GM12875 (cell line): ENCODE data around the gene CALML5.

Experiments
- H3K4me3 ChIP-seq: one replicate; pipeline ENCODE4 v1.5.1; 2011; ENCODE audit warnings: low read depth, low read length, control low read depth
- TF ChIP-seq, protein P1 (sequence below): IDR thresholded peaks from 2 replicates; pipeline ENCODE4 v1.5.1; 2011; ENCODE audit warnings: low read depth, mild to moderate bottlenecking, control low read depth, inconsistent platforms, low read length, moderate library complexity, borderline replicate concordance; ENCODE audit not compliant: insufficient read depth

Gene CALML5

DNA sequence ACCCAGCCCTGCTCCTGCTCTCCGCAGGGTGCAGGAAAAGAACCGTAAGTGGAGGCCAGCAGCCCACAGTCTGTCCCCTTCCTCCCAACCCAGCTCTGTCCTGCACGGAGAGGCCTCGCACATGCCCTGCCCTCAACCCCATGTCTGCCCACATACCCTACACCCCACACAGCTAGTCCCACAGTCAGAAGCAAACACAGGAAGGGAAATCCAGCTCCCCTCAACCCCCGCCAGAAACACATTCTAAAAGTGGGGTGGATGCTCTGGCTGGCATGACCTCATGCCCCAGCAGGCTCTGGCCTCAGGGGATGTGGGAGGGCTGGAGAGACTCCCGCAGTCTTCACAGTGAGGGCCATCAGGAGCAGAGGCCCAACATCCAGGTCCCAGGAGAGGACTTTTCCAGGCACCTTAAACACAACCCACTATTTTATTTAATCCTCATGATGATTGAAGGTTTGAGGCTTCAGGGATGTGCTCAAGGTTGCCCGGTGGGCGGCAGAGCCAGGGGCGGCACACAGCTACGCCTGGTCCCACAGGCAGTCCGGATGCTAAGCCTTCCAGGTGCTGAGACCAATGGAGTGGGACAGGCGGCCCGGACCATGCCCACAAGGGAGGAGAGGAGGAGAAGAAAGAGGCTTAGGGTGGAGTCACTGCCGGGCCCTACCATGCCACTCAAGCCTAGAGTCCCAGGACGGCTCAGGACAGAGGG is 29.9 kb downstream of the CALML5 start:
- TF ChIP-seq, protein P1, sequence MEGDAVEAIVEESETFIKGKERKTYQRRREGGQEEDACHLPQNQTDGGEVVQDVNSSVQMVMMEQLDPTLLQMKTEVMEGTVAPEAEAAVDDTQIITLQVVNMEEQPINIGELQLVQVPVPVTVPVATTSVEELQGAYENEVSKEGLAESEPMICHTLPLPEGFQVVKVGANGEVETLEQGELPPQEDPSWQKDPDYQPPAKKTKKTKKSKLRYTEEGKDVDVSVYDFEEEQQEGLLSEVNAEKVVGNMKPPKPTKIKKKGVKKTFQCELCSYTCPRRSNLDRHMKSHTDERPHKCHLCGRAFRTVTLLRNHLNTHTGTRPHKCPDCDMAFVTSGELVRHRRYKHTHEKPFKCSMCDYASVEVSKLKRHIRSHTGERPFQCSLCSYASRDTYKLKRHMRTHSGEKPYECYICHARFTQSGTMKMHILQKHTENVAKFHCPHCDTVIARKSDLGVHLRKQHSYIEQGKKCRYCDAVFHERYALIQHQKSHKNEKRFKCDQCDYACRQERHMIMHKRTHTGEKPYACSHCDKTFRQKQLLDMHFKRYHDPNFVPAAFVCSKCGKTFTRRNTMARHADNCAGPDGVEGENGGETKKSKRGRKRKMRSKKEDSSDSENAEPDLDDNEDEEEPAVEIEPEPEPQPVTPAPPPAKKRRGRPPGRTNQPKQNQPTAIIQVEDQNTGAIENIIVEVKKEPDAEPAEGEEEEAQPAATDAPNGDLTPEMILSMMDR = no peak
- H3K4me3 ChIP-seq = no peak overlapping the region

- H3K4me3 ChIP-seq = no peak overlapping the region
- TF ChIP-seq, protein P1 = no peak
These were observed 30.9 kb downstream of the CALML5 start for GRCh38 chr10:5468262-5469106.

DNA sequence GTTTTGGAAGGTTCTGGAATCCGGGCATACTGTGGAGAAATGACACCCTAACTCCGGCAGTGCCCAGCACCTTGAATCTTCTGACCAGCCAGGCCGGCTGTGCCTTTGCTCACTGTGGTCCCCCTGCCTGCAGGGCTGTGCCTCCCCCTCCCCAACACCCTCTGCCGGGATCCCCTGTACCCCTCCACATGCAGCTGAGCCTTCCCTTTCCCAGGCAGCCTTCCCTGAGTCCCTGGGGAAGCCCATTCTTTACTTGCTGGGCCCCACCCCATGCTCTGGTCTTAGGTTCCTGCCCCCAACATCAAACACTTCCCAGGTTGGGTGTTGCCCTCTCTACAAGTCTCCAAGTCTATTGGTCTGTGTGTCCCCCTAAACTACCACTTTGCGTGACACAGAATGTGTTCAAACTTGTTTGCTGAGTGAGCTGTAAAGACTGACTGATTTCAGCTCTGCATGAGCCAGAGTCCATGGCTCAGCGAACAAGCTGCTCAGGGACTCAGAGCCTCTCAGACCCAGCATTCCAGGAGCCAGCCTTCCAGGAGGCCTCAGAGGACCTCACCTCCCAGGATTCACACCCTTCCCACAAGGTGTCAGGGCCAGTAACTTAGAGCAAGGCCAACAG is 31.6 kb downstream of the CALML5 start:
- no peak overlapping the region for H3K4me3 ChIP-seq
- TF ChIP-seq, protein P1 = no peak

GRCh38 chr10:5467207-5467535 is 32.2 kb downstream of the CALML5 start:
- TF ChIP-seq, protein P1 = no peak
- no peak overlapping the region for H3K4me3 ChIP-seq

DNA sequence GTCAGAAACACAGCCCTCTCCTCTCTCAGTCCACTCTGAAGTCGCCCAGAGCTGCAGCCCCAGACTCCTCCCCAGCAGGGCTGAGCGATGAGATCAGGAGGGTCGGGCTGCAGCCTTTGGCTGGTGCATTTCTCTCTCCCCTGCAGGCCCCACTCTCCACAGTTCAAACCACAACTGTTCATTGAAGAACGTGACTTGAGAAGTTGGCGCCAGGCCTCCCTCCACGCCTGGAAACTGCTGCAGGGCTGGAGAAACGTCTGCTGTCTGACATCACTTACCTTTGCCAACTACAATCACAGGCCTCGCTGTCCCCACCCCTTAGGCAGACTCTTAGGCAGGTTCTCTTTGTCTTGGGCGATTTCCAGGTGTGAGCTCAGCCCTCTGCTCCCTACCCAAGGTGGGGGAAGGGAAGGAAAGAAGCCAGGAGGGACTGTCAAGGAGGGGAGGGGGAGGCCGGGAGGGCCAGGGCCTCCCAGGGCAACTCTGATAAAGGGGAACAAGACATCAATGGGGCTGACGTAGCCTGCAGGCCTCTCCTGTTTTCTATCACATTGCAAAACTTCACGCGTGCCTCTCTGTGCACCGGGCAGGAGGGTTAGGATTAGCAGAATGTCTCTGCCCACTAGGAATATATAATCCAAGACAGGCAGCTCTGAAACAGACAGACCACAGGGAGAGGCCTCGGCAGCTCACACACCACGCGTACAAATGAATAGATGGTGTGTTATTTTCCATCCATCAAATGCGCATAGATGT is 32.7 kb downstream of the CALML5 start:
- TF ChIP-seq, protein P1 = no peak
- H3K4me3 ChIP-seq = no peak overlapping the region

DNA sequence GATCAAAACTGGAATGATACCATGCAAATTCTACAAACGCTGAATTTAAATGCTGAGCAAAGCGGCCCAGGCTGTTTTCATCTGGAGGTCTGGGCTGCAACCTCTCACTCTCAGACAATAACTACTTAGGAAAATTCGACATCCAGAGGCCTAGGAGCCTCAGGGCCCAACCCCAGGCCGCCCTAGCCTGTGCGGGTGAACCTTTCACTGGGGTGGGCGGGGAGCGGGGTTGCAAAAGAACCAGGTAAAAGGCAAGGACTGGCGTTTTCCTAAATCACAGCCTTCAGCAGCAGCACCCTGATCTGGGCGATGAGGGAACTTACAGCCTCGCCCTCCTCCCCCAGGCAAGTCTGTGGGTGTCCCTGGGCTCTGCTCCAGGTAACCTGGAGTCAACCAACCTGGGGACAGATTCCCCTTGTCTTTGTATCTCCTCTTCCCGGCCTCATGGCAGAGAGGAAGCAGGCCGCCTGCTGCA is 33.4 kb downstream of the CALML5 start:
- no peak overlapping the region for H3K4me3 ChIP-seq
- TF ChIP-seq, protein P1 = no peak
